NCI-H1436 (cell line): ENCODE results near the gene SLC25A46.
"Not testable (repeated sequence)": the region's sequence is repeated elsewhere in the genome, so short reads cannot be mapped to it uniquely, and the experiment has no call there.

Experiments used
- DNase-seq: peaks from one replicate; lab custom pipeline; 2025; lab: John Stamatoyannopoulos, UW

The SLC25A46 gene

DNA sequence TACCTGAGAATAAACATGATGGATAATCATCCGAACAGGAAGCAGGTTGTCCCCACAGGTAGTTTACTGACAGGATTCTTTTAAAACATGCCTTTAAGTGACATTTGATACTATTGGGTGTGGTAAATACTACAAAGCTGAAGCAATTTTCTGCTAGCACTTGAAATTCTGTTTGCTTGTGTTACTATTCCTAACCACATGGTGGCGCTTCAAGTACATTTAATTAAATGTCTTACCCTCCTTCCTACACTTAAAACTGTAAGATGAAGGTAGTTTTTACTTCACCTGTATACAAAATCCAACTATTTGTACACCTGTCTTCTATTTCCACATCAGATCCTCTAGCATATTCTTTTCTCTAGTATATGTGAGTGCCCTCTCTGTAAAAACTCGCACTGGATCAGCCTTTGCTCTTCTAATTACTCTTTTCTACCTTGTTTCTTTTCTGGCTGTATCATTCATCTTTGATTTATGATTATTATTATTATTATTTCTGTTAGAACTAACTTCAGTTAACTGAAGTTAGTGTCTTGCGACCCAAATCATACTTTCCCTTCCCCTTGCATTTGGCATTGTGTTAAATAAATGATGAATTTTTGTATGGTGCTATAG is 18.4 kb downstream of the SLC25A46 start:
- peak; percentile 10 for DNase-seq

GRCh38 chr5:110760158-110760557 is 21.4 kb downstream of the SLC25A46 start:
- DNase-seq: no peak

GRCh38 chr5:110768138-110768860 is 29.5 kb downstream of the SLC25A46 start:
- no peak for DNase-seq

- DNase-seq: no peak
These were observed 30.3 kb downstream of the SLC25A46 start for GRCh38 chr5:110769000-110769681.

GRCh38 chr5:110770286-110770685 is 31.5 kb downstream of the SLC25A46 start:
- DNase-seq: no peak

GRCh38 chr5:110784901-110785300 is 46.1 kb downstream of the SLC25A46 start:
- DNase-seq: no peak

DNA sequence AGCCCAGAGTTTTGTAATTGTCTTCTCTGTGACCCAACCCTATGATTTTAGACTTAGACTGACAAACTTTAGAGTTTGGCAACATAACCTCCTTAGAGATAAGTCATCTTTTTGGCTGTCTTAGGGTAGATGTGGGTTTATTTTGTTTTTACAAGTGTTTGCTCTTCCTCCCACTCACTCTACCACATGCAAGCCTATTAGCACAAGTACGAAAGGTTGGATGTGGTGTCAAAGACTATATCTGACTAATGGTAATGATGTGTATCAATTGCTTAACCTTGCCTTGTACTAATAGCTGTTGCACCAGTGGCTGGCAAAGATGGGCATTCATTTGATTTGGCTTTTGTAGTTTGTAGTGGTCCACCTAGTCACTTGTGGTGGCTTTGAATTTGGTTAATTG is 46.5 kb downstream of the SLC25A46 start:
- no peak for DNase-seq

DNA sequence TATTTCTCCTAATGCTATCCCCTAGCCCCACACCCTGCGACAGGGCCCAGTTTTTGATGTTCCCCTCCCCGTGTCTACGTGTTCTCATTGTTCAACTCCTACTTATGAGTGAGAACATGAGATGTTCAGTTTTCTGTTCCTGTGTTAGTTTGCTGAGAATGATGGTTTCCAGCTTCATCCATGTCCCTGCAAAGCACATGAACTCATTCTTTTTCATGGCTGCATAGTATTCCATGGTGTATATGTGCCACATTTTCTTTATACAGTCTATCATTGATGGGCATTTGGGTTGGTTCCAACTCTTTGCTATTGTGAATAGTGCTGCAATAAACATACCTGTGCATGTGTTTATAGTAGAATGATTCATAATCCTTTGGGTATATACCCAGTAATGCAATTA is 49.2 kb downstream of the SLC25A46 start:
- not testable (repeated sequence) for DNase-seq

- no peak for DNase-seq
These were observed 51.9 kb downstream of the SLC25A46 start for GRCh38 chr5:110790673-110791072.

DNA sequence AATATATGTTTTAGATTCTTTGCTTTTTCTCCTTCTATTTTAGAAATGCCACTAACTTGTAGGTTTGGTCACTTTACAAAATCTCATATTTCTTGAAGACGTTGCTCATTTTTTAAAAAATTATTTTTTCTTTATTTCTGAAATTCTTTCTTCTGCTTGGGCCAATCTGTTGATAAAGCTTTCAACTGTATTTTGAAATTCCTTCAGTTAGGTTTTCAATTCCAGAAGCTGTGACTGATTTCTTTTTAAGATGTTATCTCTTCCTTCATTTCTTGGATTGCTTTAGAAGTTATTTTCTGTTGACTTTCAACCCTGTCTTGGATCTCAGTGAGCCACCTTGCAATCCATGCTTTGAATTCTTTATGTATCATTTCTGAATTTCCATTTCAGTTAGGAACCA is 64.2 kb downstream of the SLC25A46 start:
- no peak for DNase-seq

DNA sequence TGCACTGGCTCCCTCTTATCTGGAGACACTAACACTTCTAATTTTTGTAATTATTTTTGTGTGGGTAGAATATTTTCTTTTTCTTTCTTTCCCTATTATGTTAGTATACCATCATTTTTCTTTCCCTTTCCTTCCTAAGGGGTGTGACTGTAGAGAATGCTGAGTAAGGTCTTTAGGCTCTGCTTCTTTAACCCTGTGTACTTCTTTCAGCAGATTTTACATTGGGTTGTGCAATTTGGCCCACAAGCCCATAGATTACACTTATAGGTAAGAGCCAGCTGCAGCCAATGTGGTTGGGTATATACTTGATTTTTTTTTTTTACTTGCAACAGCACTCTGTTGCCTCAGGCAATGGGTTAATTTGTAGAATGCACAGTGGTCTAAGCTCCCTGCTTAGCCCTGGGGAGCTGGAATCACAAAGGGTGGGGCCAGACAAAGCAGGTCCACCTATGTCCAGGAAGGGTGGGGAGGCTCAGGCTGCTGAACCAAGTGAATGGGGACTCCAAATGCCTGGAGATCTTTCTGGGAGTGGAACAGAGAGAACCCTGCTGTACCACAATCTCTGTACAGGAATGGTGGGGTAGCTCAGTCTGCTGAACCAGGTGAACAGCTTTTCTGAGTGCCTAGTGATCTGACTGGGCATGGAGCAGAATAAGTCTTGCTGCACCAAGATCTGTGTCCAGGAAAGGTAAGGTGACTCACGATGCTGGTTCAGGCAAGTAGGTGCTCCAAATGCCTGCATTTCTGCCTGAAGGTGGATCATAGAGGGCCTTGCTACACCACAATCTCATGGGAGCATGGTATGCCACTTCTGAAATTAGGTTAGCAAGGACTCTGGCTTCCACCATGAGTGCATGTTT is 64.9 kb downstream of the SLC25A46 start:
- DNase-seq: no peak

GRCh38 chr5:110807169-110807568 is 68.4 kb downstream of the SLC25A46 start:
- DNase-seq: no peak

DNA sequence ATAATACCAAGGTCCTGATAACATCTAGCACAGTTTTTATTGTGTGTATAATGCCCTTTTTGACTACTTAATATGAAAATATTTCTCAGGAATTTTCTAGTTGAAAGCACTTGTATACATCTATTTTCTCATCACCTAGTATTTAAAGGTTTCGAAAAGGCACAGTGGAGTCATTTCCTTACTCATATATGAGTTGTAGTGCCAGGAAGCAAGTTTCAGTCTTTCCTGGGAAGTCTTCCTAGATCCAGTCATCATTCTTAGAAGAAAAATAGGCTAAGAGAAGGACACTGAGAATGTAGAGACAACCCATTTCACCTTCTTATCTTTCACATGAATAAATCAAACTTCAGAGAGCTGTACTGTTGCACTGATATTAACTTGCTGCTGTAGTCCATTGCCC is 70.2 kb downstream of the SLC25A46 start:
- no peak for DNase-seq
